CD4-positive, alpha-beta T cell treated with Interleukin-2 at 100 ng/mL for 4 hours (primary cell): Measurements from ENCODE around the gene CDC14C.
"Not testable (repeated sequence)": the region's sequence is repeated elsewhere in the genome, so short reads cannot be mapped to it uniquely, and the experiment has no call there.

ENCODE experiments used
- DNase-seq: peaks from one replicate; pipeline ENCODE4 v3.0.0-alpha.2; 2020; ENCODE audit warnings: low spot score

CDC14C gene

GRCh38 chr7:48924433-48924832, at the start of gene CDC14C:
CDC14C (plus strand) TSS chr7:48924547; CDS start chr7:48924673, 126 bp downstream.
- no peak for DNase-seq

GRCh38 chr7:48875045-48875916, 49.1 kb upstream of the CDC14C start:
- no peak for DNase-seq

- DNase-seq = no peak
Measured at GRCh38 chr7:48876087-48876486, 48.3 kb upstream of the CDC14C start.

GRCh38 chr7:48880851-48881250, 43.5 kb upstream of the CDC14C start:
- no peak for DNase-seq

GRCh38 chr7:48887500-48887899, 36.8 kb upstream of the CDC14C start:
- no peak for DNase-seq

- no peak for DNase-seq
Measured at GRCh38 chr7:48894574-48894973, 29.8 kb upstream of the CDC14C start.

- DNase-seq = no peak
Measured at GRCh38 chr7:48899932-48900331, 24.4 kb upstream of the CDC14C start.

- DNase-seq = no peak
Measured at GRCh38 chr7:48901966-48902365, 22.4 kb upstream of the CDC14C start.

GRCh38 chr7:48904975-48905374, 19.4 kb upstream of the CDC14C start:
- no peak for DNase-seq

GRCh38 chr7:48905686-48906085, 18.7 kb upstream of the CDC14C start:
- not testable (repeated sequence) for DNase-seq

- DNase-seq = not testable (repeated sequence)
Measured at GRCh38 chr7:48909887-48910286, 14.5 kb upstream of the CDC14C start.

- DNase-seq = no peak
Measured at GRCh38 chr7:48931481-48931880, 7.1 kb downstream of the CDC14C start.

GRCh38 chr7:48932126-48932910, 8.0 kb downstream of the CDC14C start:
- no peak for DNase-seq

GRCh38 chr7:48933549-48934085, 9.3 kb downstream of the CDC14C start:
- DNase-seq = no peak

GRCh38 chr7:48938539-48939295, 14.4 kb downstream of the CDC14C start:
- DNase-seq = no peak

- DNase-seq = no peak
Measured at GRCh38 chr7:48943279-48943990, 19.1 kb downstream of the CDC14C start.

GRCh38 chr7:48955916-48956315, 31.6 kb downstream of the CDC14C start:
- DNase-seq = no peak

GRCh38 chr7:48959676-48960075, 35.3 kb downstream of the CDC14C start:
- DNase-seq = no peak

GRCh38 chr7:48962821-48963505, 38.6 kb downstream of the CDC14C start:
- no peak for DNase-seq

GRCh38 chr7:48964074-48964473, 39.7 kb downstream of the CDC14C start:
- no peak for DNase-seq

- DNase-seq = no peak
Measured at GRCh38 chr7:48971173-48971572, 46.8 kb downstream of the CDC14C start.
